SH-SY5Y (cell line): Measurements from ENCODE around the gene NTM.

Source experiments
- GATA2 ChIP-seq: IDR thresholded peaks from 2 replicates; pipeline ENCODE4 v1.6.1; 2011; ENCODE audit warnings: mild to moderate bottlenecking, low read depth, low read length
- GATA3 ChIP-seq: IDR thresholded peaks from 2 replicates; pipeline ENCODE4 v1.6.1; 2011; ENCODE audit warnings: low read depth, mild to moderate bottlenecking, low read length, moderate library complexity

GRCh38 chr11:131457163-131457562 lies 86.7 kb downstream of the NTM start:
- TF ChIP-seq GATA3 (no peak), GATA2 (no peak)
